Breast epithelium (tissue), 4 donors: ENCODE data around the gene TLE2. TPM values are rescaled to one million over a fixed set of nuclear protein-coding genes. Genes with fewer than 3 reads are reported as not detected.
"Not testable (repeated sequence)": the region's sequence is repeated elsewhere in the genome, so short reads cannot be mapped to it uniquely, and the experiment has no call there.

Experiments
- DNase-seq, 2 donors: peaks; one replicate each; pipeline ENCODE4 v3.0.0-alpha.2; 2019; ENCODE audit warnings: low spot score in 2 of 2
- H3K27ac ChIP-seq, 2 donors: fragments of 200-600 bp; sonication (generic) in 1 of 2; one replicate each; pipeline ENCODE4 v1.5.1; 2016 to 2019; ENCODE audit warnings: mild to moderate bottlenecking in 1 of 2
- H3K27me3 ChIP-seq, 2 donors: fragments of 200-600 bp; sonication (generic) in 1 of 2; one replicate each; pipeline versions ENCODE4 v1.5.1 to v1.6.0; 2017 to 2019; ENCODE audit warnings: control low read depth in 1 of 2, mild to moderate bottlenecking in 1 of 2
- H3K36me3 ChIP-seq: fragments of 200-600 bp; one replicate; pipeline ENCODE4 v1.5.1; 2019
- H3K4me1 ChIP-seq, 2 donors: fragments of 200-600 bp; sonication (generic); one replicate each; pipeline ENCODE4 v1.5.1; 2016 to 2019; ENCODE audit warnings: control low read depth in 1 of 2
- H3K4me3 ChIP-seq, 3 donors: fragments of 200-600 bp; sonication (generic); 1 replicate in 2 of 3; 2 replicates in 1 of 3; pipeline ENCODE4 v1.5.1; 2016 to 2019; ENCODE audit warnings: mild to moderate bottlenecking in 3 of 3, moderate library complexity in 2 of 3
- H3K9me3 ChIP-seq, 2 donors: fragments of 200-600 bp; sonication (generic) in 1 of 2; one replicate each; pipeline ENCODE4 v1.5.1; 2016 to 2019; ENCODE audit warnings: control low read depth in 1 of 2
- CTCF ChIP-seq, 3 donors: fragments of 450-650 bp; IDR thresholded peaks; one replicate each; pipeline ENCODE4 v1.5.1; 2016 to 2017; ENCODE audit warnings: antibody characterized with exemption in 3 of 3, mild to moderate bottlenecking in 3 of 3, moderate library complexity in 3 of 3
- POLR2A ChIP-seq: fragments of 450-650 bp; IDR thresholded peaks from one replicate; pipeline ENCODE4 v1.6.1; 2016; ENCODE audit warnings: antibody characterized with exemption, mild to moderate bottlenecking, moderate library complexity
- POLR2AphosphoS5 ChIP-seq, 3 donors: sonication (generic); formaldehyde crosslinking; IDR thresholded peaks; one replicate each; pipeline ENCODE4 v1.6.1; 2017; ENCODE audit warnings: antibody characterized with exemption in 3 of 3
- intact Hi-C: fragments of 100-400 bp; cut with DNase I; formaldehyde crosslinking; loops from one replicate; pipeline ENCODE4 v1.15.1; 2023; ENCODE audit warnings: low total_unique reads
- total RNA-seq, 3 donors: library from RNA; depleted of rRNA; stranded (reverse); fragments of >200 nt; gene quantifications; one replicate each; pipeline ENCODE4 v1.1.0, GENCODE V29; 2016

The TLE2 gene
- total RNA-seq, 3 donors from 2014 or later: 25.3 to 65.6 (median 35.1) TPM

DNA sequence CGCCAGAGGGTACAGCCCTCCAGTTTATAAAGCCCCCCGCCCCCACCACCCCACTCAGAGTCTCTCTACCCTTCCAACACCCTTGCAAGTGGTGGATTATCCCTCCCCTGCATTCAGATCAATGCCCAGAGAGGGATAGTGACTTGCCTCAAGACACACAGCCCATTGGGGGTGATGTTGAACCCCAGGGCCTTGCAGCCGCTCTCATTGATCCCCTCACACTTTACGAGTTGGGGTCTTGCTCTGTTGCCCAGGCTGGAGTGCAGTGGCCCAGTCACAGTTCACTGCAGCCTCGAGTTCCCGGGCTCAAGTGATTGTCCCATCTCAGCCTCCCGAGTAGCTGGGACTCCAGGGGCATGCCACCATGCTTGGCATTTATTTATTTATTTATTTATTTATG, 11.2 kb downstream of the TLE2 start:
- no peaks in the 10 kb centered on the region for H3K4me1 ChIP-seq
- H3K27me3 ChIP-seq: no peaks in the 10 kb centered on the region
- intact Hi-C loops: no loop called here
- H3K9me3 ChIP-seq: no peaks in the 10 kb centered on the region
- H3K4me3 ChIP-seq: no peak overlapping the region
- no peaks in the 10 kb centered on the region for H3K36me3 ChIP-seq
- DNase-seq: no peak
- H3K27ac ChIP-seq: no peak overlapping the region
- TF ChIP-seq POLR2AphosphoS5 (IDR thresholded peaks at IDR 0.05) (no peak), POLR2A (no peak), CTCF (IDR thresholded peaks at IDR 0.05) (no peak)

GRCh38 chr19:3015126-3016057, 13.7 kb downstream of the TLE2 start:
- TF ChIP-seq CTCF (IDR thresholded peaks at IDR 0.05) (no peak), POLR2A (no peak), POLR2AphosphoS5 (IDR thresholded peaks at IDR 0.05) (no peak)
- Histone ChIP-seq H3K4me3 (no peak overlapping the region), H3K27me3 (no peaks in the 10 kb centered on the region), H3K4me1 (no peaks in the 10 kb centered on the region), H3K36me3 (no peaks in the 10 kb centered on the region), H3K9me3 (no peaks in the 10 kb centered on the region), H3K27ac (no peak overlapping the region)
- no peak for DNase-seq
- intact Hi-C loops: no loop called here

GRCh38 chr19:3014135-3014534, 14.9 kb downstream of the TLE2 start:
- intact Hi-C loops: no loop called here
- Histone ChIP-seq H3K27me3 (no peaks in the 10 kb centered on the region), H3K4me1 (no peaks in the 10 kb centered on the region), H3K27ac (no peak overlapping the region), H3K36me3 (no peaks in the 10 kb centered on the region), H3K4me3 (no peak overlapping the region), H3K9me3 (no peaks in the 10 kb centered on the region)
- DNase-seq: no peak
- TF ChIP-seq POLR2A (no peak), CTCF (IDR thresholded peaks at IDR 0.05) (no peak), POLR2AphosphoS5 (IDR thresholded peaks at IDR 0.05) (no peak)

GRCh38 chr19:3013263-3013725, 15.8 kb downstream of the TLE2 start:
- no peak for DNase-seq
- no peaks in the 10 kb centered on the region for H3K4me1 ChIP-seq
- no peaks in the 10 kb centered on the region for H3K27me3 ChIP-seq
- no peak overlapping the region for H3K4me3 ChIP-seq
- TF ChIP-seq POLR2A (no peak), POLR2AphosphoS5 (IDR thresholded peaks at IDR 0.05) (no peak), CTCF (IDR thresholded peaks at IDR 0.05) (no peak)
- H3K36me3 ChIP-seq: no peaks in the 10 kb centered on the region
- no peaks in the 10 kb centered on the region for H3K9me3 ChIP-seq
- intact Hi-C loops: no loop called here
- no peak overlapping the region for H3K27ac ChIP-seq

- no peak for DNase-seq
- no peaks in the 10 kb centered on the region for H3K4me1 ChIP-seq
- intact Hi-C loops: no loop called here
- H3K27ac ChIP-seq: no peak overlapping the region
- H3K36me3 ChIP-seq: no peaks in the 10 kb centered on the region
- no peaks in the 10 kb centered on the region for H3K9me3 ChIP-seq
- TF ChIP-seq POLR2A (no peak), CTCF (IDR thresholded peaks at IDR 0.05) (no peak), POLR2AphosphoS5 (IDR thresholded peaks at IDR 0.05) (no peak)
- no peaks in the 10 kb centered on the region for H3K27me3 ChIP-seq
- no peak overlapping the region for H3K4me3 ChIP-seq
These were observed 16.3 kb downstream of the TLE2 start for GRCh38 chr19:3012621-3013262.

- DNase-seq, H3K36me3 ChIP-seq, H3K4me3 ChIP-seq, intact Hi-C loops, H3K4me1 ChIP-seq, H3K27ac ChIP-seq, H3K27me3 ChIP-seq, H3K9me3 ChIP-seq: not testable (repeated sequence)
These were observed 17.0 kb downstream of the TLE2 start for GRCh38 chr19:3012059-3012458.
